BLaER1 (cell line): ENCODE measurements around the gene BCL2L1.

Experiments used
- H3K27ac ChIP-seq: shearing (Covaris generic); formaldehyde crosslinking; 2 replicates; pipeline ENCODE4 v1.8.1; 2022
- H3K27me3 ChIP-seq: shearing (Covaris generic); formaldehyde crosslinking; 2 replicates; pipeline ENCODE4 v1.8.1; 2022
- H3K36me3 ChIP-seq: shearing (Covaris generic); formaldehyde crosslinking; 2 replicates; pipeline ENCODE4 v1.8.1; 2022
- H3K4me1 ChIP-seq: shearing (Covaris generic); formaldehyde crosslinking; 2 replicates; pipeline ENCODE4 v1.8.1; 2022
- H3K4me2 ChIP-seq: shearing (Covaris generic); formaldehyde crosslinking; 2 replicates; pipeline ENCODE4 v1.8.1; 2022
- H3K4me3 ChIP-seq: shearing (Covaris generic); formaldehyde crosslinking; 2 replicates; pipeline ENCODE4 v1.8.1; 2022
- H3K9ac ChIP-seq: shearing (Covaris generic); formaldehyde crosslinking; 2 replicates; pipeline ENCODE4 v1.8.1; 2022
- H3K9me3 ChIP-seq: shearing (Covaris generic); formaldehyde crosslinking; 2 replicates; pipeline ENCODE4 v1.8.1; 2022
- H4K20me1 ChIP-seq: shearing (Covaris generic); formaldehyde crosslinking; 2 replicates; pipeline ENCODE4 v1.8.1; 2022
- Cebpa-rat ChIP-seq: shearing (Covaris generic); IDR thresholded peaks from 2 replicates; pipeline ENCODE4 v1.8.1; 2022

Gene BCL2L1

DNA sequence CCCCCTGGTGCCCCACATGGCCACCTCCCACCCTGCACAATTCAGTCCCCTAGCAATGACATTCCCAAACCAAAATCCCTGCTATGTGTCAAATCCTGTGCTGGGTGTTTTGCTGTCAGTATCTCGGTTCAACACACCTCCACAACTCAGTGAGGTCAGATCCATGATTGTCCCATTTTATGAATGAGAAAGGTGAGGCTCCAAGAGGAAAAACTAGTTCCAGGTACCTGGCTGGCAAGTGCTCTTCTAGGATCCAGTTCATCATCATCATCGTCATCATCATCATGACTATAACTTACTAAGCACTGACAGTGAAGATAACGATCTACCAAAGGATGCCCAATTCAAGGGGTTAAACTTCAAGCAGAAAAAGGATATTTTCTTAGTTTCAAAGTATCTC lies 102.4 kb downstream of the BCL2L1 start:
- Histone ChIP-seq H3K4me3 (no peak overlapping the region), H3K9me3 (no peaks in the 10 kb centered on the region), H4K20me1 (no peaks in the 10 kb centered on the region), H3K36me3 (no peaks in the 10 kb centered on the region), H3K27me3 (no peaks in the 10 kb centered on the region), H3K4me1 (peaks cover 29% of the 10 kb centered on the region), H3K9ac (no peak overlapping the region), H3K4me2 (no peak overlapping the region), H3K27ac (no peak overlapping the region)
- TF ChIP-seq Cebpa-rat = no peak

DNA sequence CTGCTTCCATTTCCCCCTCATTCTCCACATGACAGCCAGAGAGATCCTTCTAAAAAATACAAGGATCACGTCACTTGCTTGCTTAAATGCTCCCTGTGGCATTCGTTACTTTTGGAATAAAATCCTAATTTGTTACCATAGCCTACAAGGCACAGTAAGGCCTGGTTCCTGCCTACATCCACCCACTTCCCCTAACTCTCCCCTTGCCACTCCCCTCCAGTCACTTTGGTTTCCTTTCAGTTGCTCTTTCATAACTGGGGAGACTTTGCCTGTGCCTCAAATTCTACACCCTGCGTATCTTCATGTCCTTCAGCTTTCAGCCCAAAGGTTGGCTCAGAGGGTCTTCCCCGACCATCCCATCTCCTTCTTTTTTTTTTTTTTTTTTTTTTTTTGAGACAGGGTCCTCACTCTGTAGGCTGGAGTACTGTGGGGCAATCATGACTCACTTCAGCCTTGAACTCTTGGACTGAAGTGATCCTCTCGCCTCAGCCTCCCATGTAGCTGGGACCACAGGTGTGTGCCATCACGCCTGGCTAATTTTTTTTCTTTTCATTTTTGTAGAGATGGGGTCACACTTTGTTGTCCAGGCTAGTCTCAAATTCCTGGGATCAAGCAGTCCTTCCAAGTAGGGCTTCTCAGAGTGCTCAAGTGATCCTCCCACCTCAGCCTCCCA lies 105.1 kb downstream of the BCL2L1 start:
- no peaks in the 10 kb centered on the region for H3K27me3 ChIP-seq
- TF ChIP-seq Cebpa-rat = no peak
- H3K9me3 ChIP-seq = no peaks in the 10 kb centered on the region
- no peak overlapping the region for H3K4me3 ChIP-seq
- no peaks in the 10 kb centered on the region for H4K20me1 ChIP-seq
- H3K36me3 ChIP-seq = no peaks in the 10 kb centered on the region
- peak overlapping the region; percentile 35; the same call in 1 of the 2 replicates for H3K4me2 ChIP-seq
- H3K27ac ChIP-seq = no peak overlapping the region
- H3K9ac ChIP-seq = no peak overlapping the region
- peaks cover 30% of the 10 kb centered on the region for H3K4me1 ChIP-seq

DNA sequence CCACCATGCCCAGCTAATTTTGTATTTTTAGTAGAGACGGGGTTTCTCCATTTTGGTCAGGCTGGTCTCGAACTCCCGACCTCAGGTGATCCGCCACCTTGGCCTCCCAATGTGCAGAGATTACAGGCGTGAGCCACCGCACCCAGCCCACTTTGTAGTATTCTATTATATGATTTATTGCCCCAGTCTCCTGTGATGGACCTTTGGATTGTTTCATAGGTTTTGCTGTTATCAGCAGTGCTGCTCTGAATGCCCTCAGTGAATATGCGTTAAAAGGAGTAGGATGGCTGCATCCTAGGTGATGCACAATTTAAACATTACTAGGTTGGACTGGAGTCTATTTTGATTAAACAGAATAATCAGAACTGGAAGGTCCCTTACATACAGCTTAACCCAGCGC lies 107.3 kb downstream of the BCL2L1 start:
- no peak overlapping the region for H3K9ac ChIP-seq
- no peak for TF ChIP-seq Cebpa-rat
- no peaks in the 10 kb centered on the region for H3K9me3 ChIP-seq
- peaks cover 21% of the 10 kb centered on the region for H3K4me1 ChIP-seq
- H3K27me3 ChIP-seq = peaks cover 10% of the 10 kb centered on the region; the same call in 1 of the 2 replicates
- H3K4me2 ChIP-seq = no peak overlapping the region
- no peaks in the 10 kb centered on the region for H4K20me1 ChIP-seq
- H3K36me3 ChIP-seq = no peaks in the 10 kb centered on the region
- no peak overlapping the region for H3K27ac ChIP-seq
- H3K4me3 ChIP-seq = no peak overlapping the region
